ENCODE results near the gene CMIP.

DNA sequence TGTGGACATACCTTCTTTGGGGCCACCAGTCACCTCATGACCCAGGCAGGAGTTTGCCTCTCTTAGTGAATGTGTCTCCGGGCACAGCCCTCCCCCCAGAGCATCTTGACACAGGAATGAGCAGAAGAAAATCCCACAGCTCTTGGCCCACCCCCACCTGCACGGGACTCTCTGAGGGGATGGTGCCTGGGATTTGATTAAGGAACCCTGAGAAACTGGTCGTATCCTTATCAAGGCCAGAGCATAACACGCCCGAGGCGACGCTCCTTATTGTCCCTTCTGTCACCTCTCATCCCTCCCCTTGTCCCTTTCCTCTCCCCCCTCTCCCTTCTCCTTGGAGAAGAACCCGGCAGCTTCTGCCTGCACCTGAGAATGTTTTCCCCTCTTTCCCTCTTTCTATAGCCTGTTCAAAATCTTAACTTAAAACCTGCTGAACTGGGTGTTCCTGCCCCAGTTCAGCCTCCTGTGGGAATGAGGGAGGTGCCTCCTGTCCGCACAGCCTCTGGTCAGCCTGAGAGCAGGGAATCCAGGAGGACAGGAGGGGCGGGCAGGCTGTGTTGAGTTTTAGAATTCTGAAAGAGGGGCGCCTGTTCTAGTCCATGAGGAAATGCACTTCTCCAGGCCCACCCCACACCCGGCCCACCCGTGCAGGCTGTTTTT is 193.8 kb downstream of the CMIP start:
- TF ChIP-seq GATA3 (IDR thresholded peaks at IDR 0.05; ENCODE audit: low read depth, low read length), result no peak
- no peak for TF ChIP-seq GATA2 (IDR thresholded peaks at IDR 0.05; ENCODE audit: low read depth, low read length)

Data from SH-SY5Y (cell line).